ENCODE results near the gene IL1R1.

The IL1R1 gene

GRCh38 chr2:102114851-102115497, 27.6 kb upstream of the IL1R1 start:
- ChIA-PET POLR2A (interaction anchor here (0.7 to 1.0 kb wide), 2 partner anchors 8 to 11 kb away, joined by 3 read pairs; no protein-coding TSS in a partner anchor), CTCF (interaction anchor here (0.6 to 1.4 kb wide), 4 partner anchors 10 to 126 kb away, joined by 3 to 4 read pairs (median 3); no protein-coding TSS in a partner anchor)
- no peak for TF ChIP-seq CTCF (IDR thresholded peaks at IDR 0.05; ENCODE audit: insufficient read depth, low read length, missing control alignments)
- no peak overlapping the region for H3K4me3 ChIP-seq (ENCODE audit: low read depth, low read length)
- DNase-seq (ENCODE audit: low read depth, low spot score): no peak

GRCh38 chr2:102116630-102117471, 25.7 kb upstream of the IL1R1 start:
- H3K4me3 ChIP-seq (ENCODE audit: low read depth, low read length): no peak overlapping the region
- POLR2A ChIA-PET: no interaction called here
- DNase-seq (ENCODE audit: low read depth, low spot score): no peak
- no peak for TF ChIP-seq CTCF (IDR thresholded peaks at IDR 0.05; ENCODE audit: insufficient read depth, low read length, missing control alignments)
- CTCF ChIA-PET: interaction anchor here (1.2 to 2.4 kb wide), 3 partner anchors 9 to 123 kb away, joined by 4 to 7 read pairs (median 5); no protein-coding TSS in a partner anchor

- ChIA-PET POLR2A (no interaction called here), CTCF (interaction anchor here (1.2 to 2.4 kb wide), 4 partner anchors 8 to 123 kb away, joined by 4 to 7 read pairs (median 6); no protein-coding TSS in a partner anchor)
- TF ChIP-seq CTCF (IDR thresholded peaks at IDR 0.05; ENCODE audit: insufficient read depth, low read length, missing control alignments): no peak
Measured at GRCh38 chr2:102117472-102117858, 25.1 kb upstream of the IL1R1 start.

GRCh38 chr2:102119255-102119654, 23.3 kb upstream of the IL1R1 start:
- TF ChIP-seq CTCF (IDR thresholded peaks at IDR 0.05; ENCODE audit: insufficient read depth, low read length, missing control alignments): no peak
- CTCF ChIA-PET: interaction anchor here (1.0 to 2.4 kb wide), 6 partner anchors 11 to 121 kb away, joined by 3 to 7 read pairs (median 4); no protein-coding TSS in a partner anchor
- H3K4me3 ChIP-seq (ENCODE audit: low read depth, low read length): no peak overlapping the region
- DNase-seq (ENCODE audit: low read depth, low spot score): no peak
- POLR2A ChIA-PET: no interaction called here

More at GRCh38 chr2:102117472-102117858, 25.1 kb upstream of the IL1R1 start:
- H3K4me3 ChIP-seq (ENCODE audit: low read depth, low read length): no peak overlapping the region
- DNase-seq (ENCODE audit: low read depth, low spot score): no peak

GRCh38 chr2:102120261-102120660, 22.3 kb upstream of the IL1R1 start:
- H3K4me3 ChIP-seq (ENCODE audit: low read depth, low read length): no peak overlapping the region
- ChIA-PET CTCF (interaction anchor here (0.7 to 1.7 kb wide), 3 partner anchors 12 to 46 kb away, joined by 3 read pairs; no protein-coding TSS in a partner anchor), POLR2A (no interaction called here)
- no peak for TF ChIP-seq CTCF (IDR thresholded peaks at IDR 0.05; ENCODE audit: insufficient read depth, low read length, missing control alignments)
- no peak for DNase-seq (ENCODE audit: low read depth, low spot score)

- no peak for DNase-seq (ENCODE audit: low read depth, low spot score)
- ChIA-PET CTCF (no interaction called here), POLR2A (no interaction called here)
- H3K4me3 ChIP-seq (ENCODE audit: low read depth, low read length): no peak overlapping the region
- TF ChIP-seq CTCF (IDR thresholded peaks at IDR 0.05; ENCODE audit: insufficient read depth, low read length, missing control alignments): no peak
Measured at GRCh38 chr2:102120701-102121159, 21.8 kb upstream of the IL1R1 start.

All from AG04449 (cell line).